Measurements from ENCODE around the gene TMIGD1.

TMIGD1 gene

GRCh38 chr17:30326809-30327208, 7.0 kb downstream of the TMIGD1 start:
- no peak for DNase-seq (ENCODE audit: low spot score)

DNA sequence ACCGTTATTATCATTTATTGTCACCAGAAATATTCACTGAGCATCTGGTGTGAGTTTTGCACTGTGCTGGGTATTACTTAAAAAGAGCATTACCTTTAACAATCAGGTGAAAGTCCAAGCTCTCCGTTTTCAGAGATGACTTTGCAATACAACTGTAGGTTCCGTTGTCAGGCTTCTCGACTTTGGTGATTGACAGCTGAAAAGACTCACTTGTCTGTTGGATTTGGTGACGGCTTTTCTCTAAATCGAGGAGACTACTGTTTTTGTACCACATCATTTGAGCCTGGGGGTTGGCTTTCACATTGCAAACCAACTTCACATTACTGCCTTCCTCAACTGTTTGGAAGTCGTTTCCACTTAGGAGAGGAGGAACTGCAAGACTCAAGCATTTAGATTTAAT, 9.1 kb downstream of the TMIGD1 start:
- DNase-seq (ENCODE audit: low spot score): no peak

- no peak for DNase-seq (ENCODE audit: low spot score)
Observed at GRCh38 chr17:30323895-30324319, 9.9 kb downstream of the TMIGD1 start.

DNA sequence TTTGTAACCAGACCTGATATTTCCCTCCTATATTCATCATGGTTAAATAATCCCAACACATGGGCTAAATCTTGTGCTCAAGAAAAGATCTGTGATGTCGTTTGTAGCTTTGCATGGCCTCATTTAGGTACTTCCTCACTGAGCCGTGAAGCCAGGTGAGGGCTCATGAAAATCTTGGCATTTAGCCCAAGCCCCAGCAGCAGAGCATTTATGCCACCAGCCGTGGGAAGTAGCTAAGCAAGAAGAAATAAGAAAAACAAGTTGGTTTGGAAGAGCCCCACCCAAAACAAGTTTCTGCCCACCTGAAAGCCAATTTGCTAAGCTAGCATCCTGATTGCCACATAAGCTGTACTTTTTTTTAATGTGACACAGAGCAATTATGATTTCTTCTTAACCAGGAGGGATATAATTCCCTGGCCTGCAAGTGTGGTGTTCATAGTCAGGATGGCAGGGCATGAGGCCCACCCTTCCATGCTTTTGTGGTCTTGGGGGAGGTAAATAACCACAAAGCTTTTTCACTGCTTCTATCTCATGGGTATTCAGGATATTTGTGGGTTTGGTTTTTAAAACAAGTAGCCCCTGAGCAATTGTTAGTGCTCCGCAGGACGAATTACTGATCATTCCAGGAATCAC, 10.5 kb downstream of the TMIGD1 start:
- no peak for DNase-seq (ENCODE audit: low spot score)

GRCh38 chr17:30321314-30321713, 12.5 kb downstream of the TMIGD1 start:
- no peak for DNase-seq (ENCODE audit: low spot score)

DNA sequence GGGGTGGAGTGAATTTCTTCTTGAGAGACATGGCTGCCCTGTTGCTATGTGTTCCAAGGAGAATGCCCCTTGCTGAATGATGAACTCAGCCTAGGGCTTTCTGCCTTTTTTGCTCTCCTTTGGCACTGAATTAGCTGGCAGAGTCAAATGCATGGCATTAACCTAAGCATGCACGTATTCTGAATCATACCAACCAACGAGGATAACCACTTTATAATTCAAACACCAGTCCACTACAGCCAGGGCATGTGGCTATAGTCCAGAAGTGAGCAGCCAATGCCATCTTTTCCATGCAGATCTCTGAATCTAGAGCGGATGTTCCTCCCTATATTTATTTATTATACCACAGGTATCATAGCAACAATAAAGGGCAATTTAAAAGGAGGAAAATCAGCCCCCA, 15.7 kb downstream of the TMIGD1 start:
- DNase-seq (ENCODE audit: low spot score): no peak

DNA sequence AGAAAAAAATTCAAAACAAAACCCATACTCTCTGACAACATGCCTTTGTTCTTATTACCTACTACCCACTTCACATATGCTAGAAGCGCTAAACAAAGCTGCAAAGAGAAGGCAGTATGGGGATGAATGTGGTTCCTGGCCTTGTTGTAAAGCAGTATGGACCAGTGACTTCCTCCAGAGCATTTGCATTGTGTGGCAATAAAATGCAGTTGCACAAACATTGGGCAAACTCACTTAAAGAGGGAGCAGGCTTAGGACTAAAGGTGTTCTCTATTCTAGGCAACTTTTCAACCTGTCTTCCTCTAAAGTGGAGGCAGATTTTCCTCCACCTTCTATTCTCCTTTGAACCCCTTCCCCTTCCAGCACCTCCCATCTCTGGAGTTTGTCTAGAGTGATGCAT, 17.1 kb downstream of the TMIGD1 start:
- no peak for DNase-seq (ENCODE audit: low spot score)

DNA sequence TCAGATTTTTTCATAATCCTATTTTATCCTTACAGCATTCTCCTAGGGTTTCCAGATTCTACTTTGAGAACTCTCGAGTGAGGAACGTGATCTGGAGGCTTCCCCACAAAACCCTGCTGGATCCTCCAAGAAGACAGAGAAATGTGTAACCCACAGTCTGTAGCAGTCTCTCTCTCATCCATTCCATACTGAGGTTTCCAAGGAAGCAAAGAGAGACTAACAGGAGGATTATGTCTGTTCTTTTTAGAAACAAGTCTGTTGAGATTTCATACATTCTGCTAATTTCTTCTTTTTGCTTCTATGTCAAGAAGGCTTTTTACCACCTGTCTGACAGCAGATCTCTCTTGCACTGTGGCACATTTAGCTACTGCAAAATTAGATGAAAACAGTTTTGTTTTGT, 18.8 kb downstream of the TMIGD1 start:
- no peak for DNase-seq (ENCODE audit: low spot score)

GRCh38 chr17:30314474-30314873, 19.4 kb downstream of the TMIGD1 start:
- no peak for DNase-seq (ENCODE audit: low spot score)

DNA sequence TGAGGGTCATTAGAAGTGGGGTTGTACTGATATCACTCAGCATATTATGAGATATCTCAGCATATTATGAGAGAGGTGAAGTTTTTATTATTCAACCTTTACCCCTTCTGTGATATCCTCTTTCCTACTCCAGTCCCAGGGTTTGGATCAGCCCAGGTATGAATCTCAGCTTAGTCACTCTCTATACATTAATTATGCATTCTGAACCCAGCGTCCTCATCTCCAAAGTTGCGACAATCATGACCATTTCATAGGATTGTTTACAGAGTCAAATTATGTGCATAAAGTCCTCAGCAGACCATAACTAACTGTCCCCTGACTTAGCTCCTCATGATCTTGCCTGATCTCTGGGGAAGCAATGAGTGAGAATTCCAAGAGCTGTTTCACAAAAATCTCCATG, 21.6 kb downstream of the TMIGD1 start:
- DNase-seq (ENCODE audit: low spot score): no peak

DNA sequence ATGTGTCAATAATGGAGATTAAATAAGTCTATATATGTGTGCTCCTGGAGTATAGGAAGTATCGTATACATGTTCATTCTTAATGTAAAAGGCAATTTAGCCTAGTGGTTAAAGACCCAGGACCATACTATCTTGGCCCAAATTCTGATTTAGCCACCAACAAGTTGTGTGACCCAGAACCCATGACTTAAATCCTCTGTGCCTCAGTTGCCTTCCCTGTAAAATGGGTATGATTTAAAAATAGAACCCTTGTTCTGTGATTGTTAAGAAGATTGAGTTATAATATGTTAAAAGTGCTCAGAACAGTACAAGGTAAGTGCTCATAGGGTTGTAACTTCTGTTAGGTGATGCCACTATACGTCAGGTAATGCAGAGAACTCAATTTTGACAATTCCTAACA, 23.3 kb downstream of the TMIGD1 start:
- no peak for DNase-seq (ENCODE audit: low spot score)

DNA sequence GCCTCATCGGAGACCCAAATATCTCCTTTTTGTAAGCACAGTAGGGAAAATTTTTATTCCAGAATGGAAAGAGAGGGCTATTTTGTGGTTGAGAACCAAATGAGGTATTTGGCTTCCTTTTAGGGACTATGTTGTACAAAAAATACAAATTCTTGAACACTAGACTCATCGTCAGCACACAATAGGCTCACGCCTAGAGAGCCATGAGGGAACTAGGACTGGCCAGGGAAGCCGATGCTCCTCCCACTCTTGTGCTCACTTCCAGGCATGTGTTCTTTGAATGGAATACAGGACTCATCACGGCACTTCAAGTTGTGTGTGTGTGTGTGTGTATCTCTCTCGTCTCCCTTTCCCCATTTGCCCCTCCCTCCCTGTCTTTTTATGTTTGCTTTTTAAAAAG, 24.3 kb downstream of the TMIGD1 start:
- DNase-seq (ENCODE audit: low spot score): no peak

DNA sequence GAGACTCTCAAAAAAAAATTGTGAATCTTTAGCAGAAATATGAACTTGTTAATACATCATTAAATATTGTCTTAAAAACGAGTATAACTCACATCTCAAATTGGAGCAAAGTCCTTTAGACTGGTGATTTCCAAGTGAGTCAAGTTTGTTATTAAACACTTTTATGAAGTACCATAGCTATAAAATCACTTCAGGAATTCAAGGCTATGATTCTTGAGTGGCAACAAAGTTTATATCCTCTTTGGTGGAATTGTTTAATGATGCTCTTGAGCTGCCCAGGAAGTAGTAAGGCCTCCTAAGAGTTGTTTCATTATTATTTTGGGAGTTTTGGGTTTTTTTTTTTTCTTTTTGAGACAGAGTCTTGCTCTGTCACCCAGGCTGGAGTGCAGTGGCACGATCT, 25.5 kb downstream of the TMIGD1 start:
- DNase-seq (ENCODE audit: low spot score): no peak

DNA sequence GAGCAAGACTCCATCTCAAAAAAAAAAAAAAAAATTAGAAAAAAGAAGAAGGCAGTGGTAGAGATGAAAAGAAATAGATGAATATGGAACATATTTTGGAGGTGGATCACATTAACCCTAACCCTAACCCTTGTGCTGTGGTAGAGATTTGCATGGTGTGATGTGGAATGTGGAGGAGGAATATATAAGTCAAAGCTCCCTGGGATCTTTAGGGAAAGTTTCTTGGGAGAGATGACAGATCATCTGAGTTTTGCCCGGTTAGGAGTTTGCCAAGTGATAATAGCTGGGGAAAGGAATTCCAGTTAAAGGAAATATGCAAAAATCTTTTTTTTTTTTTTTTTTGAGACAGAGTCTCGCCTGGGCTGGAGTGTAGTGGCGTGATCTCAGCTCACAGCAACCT, 29.1 kb downstream of the TMIGD1 start:
- no peak for DNase-seq (ENCODE audit: low spot score)

DNA sequence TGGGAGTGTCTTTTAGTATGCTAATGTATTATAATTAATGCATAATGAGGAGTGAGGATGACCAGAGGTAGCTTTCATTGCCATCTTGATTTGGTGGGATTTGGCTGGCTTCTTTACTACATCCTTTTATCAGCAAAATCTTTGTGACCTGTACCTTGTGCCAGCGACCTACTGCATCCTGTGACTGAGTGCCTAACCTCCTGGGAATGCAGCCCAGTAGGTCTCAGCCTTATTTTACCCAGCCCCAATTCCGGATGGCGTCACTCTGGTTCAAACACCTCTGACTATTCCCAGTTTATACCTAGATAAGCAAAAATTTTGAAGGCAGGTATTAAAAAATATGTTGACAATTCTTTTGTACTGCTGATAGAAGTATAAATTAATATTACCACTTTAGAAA, 31.6 kb downstream of the TMIGD1 start:
- no peak for DNase-seq (ENCODE audit: low spot score)

DNA sequence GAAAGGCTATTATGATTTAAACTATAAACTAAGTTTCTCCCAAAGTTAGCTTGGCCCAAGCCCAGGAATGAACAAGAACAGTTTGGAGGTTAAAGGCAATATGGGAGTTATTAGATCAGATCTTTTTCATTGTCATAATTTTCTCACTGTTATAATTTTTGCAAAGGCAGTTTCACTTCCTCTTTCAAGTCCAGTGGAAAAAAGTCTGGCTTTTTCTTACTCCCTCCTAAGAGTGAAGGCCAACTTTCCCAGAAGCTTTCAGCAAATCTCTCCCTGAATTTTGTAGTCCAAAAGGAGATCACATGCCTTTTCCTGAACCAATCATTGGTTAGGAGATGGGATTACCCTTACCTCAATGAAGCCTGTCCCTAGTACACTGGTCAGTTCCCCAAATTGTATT, 33.0 kb downstream of the TMIGD1 start:
- no peak for DNase-seq (ENCODE audit: low spot score)

- no peak for DNase-seq (ENCODE audit: low spot score)
Observed at GRCh38 chr17:30299000-30299399, 34.9 kb downstream of the TMIGD1 start.

GRCh38 chr17:30297715-30298114, 36.1 kb downstream of the TMIGD1 start:
- DNase-seq (ENCODE audit: low spot score): no peak

GRCh38 chr17:30296499-30297080, 37.3 kb downstream of the TMIGD1 start:
- no peak for DNase-seq (ENCODE audit: low spot score)

DNA sequence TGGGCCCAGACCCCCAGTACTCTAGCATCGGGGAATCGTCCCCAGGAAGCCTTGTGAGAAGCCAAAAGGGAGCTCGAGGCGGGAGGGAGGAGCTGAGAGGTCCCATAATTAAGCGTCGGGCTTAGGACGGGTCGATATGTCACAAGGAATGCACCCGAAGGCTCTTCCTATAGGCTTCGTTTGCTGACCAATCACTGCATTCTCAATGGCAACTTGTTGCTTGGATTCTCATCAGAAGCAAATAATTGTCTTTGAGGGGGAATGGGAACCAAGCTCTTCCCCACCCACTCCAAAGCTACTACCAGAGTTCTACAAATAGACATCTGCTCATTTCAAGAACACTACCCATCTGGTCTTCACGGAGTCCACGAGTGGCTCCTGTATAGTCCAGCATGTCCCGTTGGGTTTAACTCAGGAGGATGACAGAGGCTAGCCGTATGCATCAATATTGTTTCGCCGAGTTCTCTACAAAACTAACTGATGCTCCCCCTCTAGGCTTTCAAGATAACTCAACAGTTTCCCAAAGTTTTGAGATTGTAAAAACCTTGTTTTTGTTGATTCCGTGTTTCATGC, 41.5 kb downstream of the TMIGD1 start:
- no peak for DNase-seq (ENCODE audit: low spot score)

- peak; percentile 88 for DNase-seq (ENCODE audit: low spot score)
Observed at GRCh38 chr17:30291543-30292285, 42.1 kb downstream of the TMIGD1 start, which contains the start of gene BLMH. Gene BLMH (minus strand): TSS chr17:30291944. CDS start chr17:30291819, 125 bp downstream.

- DNase-seq (ENCODE audit: low spot score): peak; percentile 83
Observed at GRCh38 chr17:30290696-30291542, 42.9 kb downstream of the TMIGD1 start.
